GM18868 (cell line): ENCODE measurements around the gene HAGHL.
"Not testable (repeated sequence)": the region's sequence is repeated elsewhere in the genome, so short reads cannot be mapped to it uniquely, and the experiment has no call there.

ENCODE experiments used
- ATAC-seq: cut with Tn5 transposase; IDR thresholded peaks from one replicate; pipeline ENCODE4 v1.9.1; 2021; ENCODE audit warnings: mild to moderate bottlenecking, moderate library complexity; ENCODE audit not compliant: unreplicated experiment

The HAGHL gene

DNA sequence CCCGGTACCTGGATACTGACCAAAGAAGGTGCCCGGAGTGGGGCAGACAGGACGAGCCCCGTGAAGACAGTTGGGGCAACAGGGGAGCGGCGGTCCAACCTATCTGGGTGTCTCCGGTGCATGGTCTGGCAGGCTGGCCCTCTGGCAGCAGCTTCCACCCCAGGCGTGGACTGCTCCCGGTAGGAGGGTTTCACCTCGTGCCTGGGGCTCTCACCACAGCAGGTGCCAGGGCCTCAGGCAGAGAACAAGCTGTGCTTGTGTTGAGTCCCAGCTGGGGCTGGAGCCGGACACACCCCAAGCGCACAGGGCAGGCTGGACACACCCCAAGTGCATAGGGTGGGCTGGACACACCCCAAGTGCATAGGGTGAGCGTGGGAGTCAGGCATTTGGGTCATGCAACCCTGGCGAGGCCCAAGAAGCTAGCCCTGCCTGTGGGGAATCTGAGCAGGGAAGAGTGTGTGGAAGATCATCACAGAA lies 19.8 kb upstream of the HAGHL start:
- ATAC-seq: no peak

DNA sequence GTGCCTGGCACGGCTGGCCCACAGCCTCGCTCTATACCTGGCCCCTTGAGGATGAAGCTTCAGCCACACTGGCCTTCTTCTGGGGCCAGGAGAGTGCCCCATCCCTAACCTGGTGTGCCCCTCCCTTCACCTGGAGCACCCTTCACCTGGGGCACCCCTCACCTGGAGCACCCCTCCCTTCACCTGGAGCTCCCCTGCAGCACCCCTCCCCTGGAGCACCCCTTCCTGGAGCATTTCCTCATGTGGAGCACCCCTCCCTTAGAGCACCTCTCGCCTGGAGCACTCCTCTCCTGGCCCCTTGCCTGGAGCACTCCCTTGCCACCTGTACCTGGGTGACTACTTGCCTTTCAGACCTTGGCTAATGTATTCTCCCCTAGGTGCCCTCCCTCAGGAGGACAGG lies 18.9 kb upstream of the HAGHL start:
- ATAC-seq: no peak

DNA sequence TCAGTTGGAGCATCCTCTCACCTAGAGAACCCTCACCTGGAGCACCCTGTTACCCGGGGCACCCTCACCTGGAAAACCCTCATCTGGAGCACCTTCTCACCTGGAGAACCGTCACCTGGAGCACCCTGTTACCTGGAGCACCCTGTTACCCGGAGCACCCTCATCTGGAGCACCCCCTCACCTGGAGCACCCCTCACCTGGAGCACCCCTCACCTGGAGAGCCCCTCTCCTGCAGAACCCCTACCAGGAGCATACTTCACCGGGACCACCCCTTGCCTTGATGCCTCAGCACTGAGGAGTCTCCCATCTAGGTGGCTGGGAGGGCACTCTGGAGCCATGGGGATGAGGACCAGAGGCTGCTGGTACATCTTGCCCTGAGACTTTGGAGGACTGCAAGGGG lies 17.9 kb upstream of the HAGHL start:
- no peak for ATAC-seq

DNA sequence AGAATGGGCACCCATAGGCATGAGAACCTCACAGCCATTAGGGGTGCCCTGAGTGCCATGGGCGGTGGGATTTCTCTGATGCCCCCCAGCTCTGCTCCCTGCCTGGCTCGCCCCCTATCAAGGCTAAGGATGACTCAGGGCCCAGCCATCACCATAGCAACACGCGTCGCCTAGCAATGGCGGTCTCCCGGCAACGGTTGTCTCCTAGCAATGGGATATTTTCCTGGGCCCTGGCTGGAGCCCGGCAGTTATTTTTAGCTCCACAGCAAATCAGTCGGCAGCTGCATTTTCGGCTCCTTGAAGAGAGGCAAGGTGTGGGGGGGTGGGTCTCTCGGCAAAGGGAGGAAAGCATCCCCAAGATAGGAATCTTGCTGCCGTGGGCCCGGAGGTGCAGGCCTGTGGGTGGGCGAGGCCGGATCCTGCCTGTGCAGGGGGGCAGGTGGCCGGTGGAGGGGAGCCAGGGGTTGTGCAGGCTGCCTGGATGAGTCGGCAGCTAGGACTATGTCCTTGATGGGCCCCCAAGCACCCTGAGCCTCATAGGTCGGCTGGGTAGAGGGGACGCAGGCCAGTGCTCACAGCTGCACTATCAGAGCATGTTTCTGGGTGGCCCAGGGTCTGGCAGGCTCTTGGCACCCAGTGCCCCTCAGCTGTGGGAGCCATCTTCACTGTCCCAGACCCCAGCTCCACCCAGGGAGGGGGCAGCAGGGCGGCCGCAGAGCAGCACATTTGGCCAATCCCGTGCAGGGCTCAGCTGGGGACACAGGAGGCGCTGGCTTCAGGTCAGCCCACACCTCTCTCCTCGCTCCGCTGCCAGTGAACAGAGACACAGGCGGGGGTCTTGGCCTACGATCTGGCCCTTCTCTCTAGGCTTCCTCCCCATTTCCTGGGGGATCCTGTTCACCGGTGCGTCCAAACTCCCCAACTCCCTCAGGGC lies 17.1 kb upstream of the HAGHL start:
- ATAC-seq: no peak

DNA sequence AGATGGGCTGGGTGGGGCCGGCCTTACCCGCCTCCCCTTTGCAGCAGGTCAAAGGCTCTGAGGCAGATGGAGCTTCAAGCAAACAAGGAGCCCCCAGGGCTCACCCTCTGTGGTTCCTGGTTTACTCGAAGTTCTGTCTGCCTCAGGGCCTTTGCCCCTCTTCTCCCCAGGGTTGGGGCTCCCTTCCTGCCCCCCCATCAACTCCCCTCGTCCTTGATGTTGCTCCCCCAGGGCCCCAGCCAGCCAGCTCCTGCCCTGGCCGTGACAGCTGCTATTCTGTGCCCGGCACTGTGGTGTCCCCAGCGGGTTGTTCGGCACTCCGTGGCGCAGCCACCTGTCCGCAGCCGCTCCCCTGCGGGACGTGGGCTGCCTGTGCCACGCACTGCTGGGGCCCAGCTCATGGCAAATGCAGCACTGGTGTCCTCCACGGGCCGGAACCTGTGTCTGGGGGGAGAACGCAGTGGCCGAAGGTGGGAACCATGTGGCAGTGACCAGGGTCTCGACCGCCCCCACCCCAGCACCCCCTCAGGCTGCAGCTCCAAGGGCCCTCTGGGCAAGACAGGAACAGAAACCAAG lies 16.3 kb upstream of the HAGHL start:
- ATAC-seq: no peak

DNA sequence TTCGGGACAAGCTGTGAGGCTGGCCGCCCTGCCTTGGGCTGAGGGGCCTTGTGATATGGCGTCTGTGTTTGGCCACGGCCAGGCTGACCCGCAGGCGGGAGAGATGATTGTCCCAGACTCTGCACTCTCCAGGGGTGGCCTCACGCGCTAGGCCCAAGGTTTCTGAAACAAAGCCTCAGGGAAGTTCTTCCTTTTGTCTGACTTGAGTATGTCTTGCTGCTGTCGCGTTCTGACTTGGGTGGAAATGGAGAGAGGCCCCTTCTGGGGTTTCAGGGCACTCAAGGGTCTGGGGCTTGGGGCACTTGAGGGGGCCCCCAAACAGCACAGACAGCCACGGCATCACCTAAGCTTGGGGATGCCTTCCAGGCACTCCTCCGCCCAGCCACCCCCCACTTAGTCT lies 15.8 kb upstream of the HAGHL start:
- ATAC-seq: no peak

DNA sequence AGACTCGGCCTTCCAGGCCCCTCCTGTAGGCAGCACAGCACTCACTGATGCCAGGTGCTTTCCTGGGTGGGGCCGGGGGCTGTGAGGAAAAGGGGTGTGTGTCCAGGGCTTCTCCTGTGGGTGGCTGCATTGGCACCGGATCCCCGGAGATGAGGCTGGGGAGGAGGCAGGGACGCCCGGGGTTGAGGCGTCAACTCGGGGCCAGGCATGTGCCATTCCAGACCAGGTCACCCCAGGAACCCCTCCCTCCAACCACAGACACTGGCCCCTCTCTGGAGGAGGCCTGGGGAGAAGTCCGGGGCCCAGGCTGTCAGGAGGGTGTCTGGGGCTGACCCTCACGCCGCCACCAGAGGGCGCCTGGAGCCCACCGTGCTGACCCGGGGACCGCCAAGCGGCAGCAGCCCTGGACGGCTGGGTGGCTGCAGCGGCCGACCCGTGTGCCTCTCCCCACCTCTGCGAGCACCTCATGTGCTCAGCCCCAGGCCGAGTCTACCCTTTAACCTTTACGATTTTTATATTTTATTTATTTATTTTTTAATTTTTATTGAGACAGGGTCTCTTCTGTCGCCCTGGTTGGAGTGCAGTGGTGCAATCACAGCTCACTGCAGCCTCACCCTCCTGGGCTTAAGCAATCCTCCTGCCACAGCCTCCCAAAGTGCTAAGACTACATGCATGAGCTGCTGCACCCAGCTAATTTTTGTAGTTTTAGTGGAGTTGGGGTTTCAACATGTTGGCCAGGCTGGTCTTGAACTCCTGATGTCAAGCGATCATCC lies 15.2 kb upstream of the HAGHL start:
- peak; percentile 42 for ATAC-seq

DNA sequence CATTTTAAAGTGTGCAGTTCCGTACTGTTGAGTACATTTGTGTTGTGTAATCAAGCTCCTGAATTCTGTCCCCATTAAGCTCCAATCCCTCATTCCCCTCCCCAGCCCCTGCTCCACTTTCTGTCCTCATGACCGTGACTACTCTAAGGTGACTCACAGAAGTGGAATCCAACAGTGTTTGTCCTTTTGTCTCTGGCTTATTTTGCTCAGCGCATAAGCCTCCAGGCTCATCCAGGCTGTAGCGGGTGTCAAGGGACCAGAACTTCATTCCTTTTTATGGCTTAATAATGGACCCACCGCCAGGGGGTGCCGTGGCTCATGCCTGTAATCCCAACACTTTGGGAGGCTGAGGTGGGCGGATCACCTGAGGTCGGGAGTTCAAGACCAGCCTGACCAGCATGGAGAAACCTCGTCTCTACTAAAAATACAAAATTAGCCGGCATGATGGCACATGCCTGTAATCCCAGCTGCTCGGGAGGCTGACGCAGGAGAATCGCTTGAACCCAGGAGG lies 14.1 kb upstream of the HAGHL start:
- ATAC-seq: not testable (repeated sequence)

DNA sequence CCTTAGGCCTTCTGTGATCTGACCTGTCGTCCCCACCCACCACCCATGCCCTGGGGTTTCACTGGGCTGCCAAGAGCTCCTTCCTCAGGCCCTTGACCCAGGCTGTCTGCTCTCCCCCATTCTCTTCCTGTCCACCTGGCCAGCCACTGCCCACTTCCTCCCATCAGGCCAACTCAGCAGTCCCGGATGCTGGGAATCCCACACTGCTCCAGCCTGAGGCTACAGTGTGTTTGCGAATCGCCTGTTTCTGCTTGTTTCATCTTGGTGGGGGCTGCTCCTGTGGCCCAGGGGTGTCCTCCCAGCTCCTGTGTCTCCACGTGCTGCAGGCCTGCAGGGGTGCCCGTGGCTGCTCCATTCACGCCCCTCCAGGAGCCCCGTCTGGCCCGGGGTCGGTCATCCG lies 12.8 kb upstream of the HAGHL start:
- ATAC-seq: no peak

DNA sequence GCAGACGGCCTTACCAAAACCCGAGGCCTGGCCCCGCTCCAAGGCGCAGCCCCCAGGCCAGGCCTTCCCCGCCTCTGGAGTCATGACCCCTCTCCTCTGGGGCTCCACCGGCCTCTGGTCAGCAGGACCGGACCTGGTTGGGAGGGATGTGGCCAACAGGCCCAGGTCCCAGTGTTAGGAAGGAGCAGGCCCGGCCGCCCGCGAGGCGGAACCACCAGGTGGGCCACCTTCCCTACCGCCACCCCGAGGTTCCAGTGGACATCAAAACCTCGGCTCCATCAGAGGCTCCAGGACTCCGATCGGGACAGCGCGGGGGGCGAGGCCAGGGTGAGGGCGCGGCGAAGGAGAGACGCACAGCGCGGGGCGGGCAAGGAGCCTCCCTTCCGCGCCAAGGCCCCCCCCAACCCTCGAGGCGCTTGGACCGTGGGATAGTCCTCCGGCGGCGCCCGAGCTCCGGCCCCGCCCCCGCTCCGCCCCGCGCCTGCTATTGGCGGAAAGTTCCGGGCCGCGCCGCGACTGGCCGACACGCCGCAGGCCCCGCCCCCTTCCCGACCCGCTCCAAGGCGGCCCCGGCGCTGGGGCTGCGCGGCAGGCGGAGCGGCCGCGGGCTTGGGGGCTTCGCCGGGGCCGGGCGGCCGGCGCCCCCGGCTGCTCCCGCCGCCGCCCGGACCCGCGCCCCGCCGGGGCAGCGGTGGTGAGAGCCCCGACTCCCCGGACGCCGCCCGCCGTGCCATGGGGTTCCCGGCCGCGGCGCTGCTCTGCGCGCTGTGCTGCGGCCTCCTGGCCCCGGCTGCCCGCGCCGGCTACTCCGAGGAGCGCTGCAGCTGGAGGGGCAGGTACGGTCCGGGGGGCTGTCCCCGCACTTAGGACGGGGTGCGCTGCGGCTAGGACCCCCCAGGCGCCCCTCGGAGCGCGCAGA lies 12.1 kb upstream of the HAGHL start, which contains the start of gene METRN:
Gene METRN, plus strand, starts transcription at position 561 of the 919 bp plus-strand sequence. Its CDS starts 172 bp downstream, at position 733.
- peak; percentile 73 for ATAC-seq

DNA sequence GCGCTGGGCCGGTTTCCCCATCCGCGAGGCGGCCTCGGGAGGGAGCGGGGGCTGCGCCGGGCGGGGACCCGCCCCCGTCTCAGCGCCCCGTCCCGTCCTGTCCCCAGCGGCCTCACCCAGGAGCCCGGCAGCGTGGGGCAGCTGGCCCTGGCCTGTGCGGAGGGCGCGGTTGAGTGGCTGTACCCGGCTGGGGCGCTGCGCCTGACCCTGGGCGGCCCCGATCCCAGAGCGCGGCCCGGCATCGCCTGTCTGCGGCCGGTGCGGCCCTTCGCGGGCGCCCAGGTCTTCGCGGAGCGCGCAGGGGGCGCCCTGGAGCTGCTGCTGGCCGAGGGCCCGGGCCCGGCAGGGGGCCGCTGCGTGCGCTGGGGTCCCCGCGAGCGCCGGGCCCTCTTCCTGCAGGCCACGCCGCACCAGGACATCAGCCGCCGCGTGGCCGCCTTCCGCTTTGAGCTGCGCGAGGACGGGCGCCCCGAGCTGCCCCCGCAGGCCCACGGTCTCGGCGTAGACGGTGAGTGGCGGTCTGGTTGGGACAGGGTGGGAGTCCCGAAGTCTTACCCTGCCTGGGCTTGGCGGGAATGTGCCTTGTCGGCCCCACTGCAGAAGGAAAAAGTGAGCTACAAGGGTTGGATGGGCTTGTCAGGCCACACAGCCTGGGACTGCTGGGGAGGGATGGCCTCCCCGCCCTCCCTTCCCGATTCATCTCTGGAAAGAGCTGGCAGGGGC lies 11.3 kb upstream of the HAGHL start:
- peak; percentile 11 for ATAC-seq

DNA sequence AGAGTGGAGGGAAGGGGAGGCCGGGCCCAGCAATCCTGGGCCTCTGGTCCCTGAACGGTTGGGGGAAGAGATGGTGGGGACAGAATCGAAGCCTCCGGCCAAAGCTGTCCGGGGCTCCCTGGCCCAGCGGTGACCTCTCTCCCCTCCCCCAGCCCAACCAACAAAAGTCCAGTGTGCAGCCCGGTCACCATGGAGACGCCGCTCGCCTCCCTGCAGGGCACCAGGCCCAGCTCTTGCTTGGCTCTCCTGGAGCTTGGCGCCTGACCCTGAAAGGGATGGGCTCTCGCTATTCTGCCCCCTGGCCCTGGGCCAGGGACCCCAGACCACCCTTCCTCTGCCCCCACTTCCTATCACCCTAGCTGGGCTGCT lies 10.7 kb upstream of the HAGHL start:
- ATAC-seq: no peak

DNA sequence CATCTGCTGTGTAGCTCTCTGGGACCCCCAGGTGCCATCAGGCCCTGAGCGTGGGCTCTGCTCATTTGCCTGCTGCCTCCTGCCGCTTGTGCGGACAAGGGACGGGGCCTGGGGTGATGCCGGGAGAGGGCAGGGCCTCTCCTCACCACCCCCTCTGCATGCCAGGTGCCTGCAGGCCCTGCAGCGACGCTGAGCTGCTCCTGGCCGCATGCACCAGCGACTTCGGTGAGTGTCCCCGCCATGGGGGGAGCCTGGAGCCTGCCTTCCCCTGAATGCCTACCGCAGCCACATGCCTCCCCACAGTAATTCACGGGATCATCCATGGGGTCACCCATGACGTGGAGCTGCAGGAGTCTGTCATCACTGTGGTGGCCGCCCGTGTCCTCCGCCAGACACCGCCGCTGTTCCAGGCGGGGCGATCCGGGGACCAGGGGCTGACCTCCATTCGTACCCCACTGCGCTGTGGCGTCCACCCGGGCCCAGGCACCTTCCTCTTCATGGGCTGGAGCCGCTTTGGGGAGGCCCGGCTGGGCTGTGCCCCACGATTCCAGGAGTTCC lies 10.1 kb upstream of the HAGHL start:
- ATAC-seq: no peak

DNA sequence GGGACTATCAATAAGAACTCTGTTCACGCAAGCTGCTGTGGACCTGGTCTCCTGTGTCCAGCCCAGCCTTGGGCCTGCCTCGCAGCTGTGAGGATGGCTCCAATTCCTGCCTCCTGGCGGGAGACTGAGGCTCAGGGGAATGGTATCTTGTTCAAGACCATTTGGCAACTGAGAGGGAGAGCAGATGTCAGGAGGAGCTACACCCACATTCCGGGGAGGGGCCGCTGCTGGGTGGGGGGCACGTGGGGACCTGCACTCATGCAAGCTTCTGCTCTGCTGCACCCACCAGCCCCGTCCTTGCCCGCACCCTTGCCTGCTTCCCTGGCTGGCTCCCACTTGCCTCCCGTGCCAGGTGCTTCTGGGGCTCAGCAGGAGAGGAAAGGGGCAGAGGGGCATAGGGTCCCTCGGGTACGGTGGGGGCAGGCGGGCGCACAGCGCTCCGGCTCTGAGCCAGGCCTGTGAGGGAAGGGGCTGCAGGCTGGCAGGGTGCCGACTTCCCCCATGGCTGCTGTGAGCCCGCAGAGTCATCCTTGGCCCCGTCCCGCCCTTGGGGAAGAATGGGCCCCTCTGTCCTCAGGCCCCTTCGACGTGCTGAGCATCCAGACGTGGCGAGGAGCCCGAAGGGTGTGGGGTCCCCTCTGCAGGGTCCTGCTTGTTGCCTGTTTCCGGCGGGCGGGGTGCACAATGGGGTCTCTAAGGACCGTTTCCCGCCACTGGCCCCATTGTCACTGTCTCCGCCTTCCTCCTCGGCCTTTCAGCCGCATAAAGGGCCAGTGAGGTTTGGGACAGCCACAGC lies 9.3 kb upstream of the HAGHL start:
- no peak for ATAC-seq

DNA sequence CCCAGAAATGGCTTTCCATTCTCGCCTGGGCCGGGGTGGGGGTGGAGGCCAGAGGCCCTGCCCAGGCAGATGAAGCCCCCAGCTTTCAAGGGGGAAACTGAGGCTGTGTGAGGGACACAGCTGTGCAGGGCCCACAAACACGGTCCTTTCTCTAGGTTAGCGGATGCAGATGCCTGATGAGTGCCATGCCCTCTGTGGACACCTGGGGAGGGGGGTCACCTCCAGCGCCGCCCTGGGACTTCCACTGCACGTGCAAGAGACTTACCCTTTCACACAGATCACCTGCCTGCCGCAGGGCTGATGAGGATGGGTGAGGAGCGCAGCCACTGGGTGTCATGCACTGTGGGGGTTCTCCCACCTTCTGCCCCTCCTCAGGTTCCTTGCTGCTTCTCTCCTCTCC lies 8.5 kb upstream of the HAGHL start:
- ATAC-seq: no peak

DNA sequence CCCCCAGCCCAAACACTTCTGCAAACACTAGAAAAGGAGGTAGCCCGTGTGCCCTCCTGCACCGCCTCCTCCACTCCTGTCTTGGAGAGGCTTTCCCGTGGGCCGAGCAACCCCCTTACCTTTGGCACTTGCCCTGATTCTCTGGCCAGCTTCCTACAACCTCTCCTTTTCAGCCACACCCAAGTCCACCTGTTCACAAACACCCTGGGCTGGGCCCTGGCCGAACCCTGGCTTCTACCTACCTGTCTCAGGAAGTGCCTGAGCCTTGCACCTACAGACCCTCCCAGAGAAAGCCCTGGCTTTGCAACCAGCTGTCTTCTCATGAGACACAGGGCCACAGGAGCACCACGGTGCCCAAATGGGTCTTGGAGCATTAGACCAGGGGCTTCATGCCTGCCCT lies 8.0 kb upstream of the HAGHL start:
- ATAC-seq: no peak

DNA sequence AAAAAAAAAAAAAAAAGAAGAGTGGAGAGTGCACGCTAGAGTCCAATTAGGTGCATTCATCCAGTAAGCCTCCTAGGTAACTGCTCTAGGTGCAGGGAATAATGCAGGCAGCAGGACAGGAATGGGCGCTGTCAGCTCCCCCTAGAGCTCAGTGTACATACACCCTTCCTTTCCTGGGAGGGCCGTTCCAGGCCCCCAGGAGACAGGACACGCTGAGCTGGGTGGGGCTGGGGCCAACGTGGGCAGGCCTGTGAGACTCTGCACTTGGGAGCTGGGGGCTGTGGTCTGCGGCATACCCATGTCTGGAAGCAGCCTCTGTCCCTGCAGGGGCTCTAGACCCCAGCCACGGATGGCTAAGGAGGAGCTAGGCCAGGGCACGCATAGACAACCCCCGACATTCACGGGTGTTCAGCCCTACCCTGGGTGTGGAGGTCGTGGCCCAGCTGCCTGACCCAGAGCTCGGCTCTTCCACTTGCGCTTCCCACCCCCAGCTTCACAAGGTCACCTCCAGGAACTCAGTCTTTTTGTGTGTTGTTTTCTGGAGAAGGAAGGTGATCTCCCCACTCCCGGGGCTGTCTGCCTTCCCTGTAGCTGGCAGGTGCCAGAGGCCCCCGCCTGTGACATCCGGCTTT lies 7.0 kb upstream of the HAGHL start:
- no peak for ATAC-seq

DNA sequence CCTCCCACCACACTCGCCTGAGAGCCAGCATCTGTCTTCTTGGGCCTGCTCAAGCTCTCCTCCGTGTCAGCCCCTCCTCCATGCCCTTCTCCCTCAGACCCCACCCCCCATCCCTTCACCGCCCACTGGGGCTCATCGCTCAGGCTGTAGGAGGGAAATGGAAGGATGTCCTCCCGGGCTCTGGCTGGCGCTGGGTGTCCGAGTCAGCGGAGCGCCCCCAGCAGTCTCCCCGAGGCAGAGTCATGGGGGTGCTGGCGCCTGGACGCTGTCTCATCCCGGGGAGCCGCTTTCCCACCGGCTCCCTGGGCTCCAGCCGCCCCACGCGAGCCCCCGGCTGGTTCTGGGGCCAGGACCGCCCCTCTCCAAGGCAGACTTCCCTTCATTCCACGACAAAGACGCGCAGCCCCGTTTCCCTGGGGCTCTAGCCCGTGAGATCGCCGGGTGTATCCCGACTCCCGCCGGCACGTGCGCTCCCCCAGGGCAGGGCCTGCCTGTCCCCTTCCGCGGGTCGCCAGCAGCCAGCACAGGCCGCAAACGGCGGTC lies 6.4 kb upstream of the HAGHL start:
- peak; percentile 23 for ATAC-seq
